DMS114 treated with DMSO at 0.1 percent for 48 hours (cell line): ENCODE measurements around the gene PRSS56.
"Not testable (repeated sequence)": the region's sequence is repeated elsewhere in the genome, so short reads cannot be mapped to it uniquely, and the experiment has no call there.

Experiments
- DNase-seq: peaks from one replicate; lab custom pipeline; 2025; ENCODE audit not compliant: unreplicated experiment; lab: John Stamatoyannopoulos, UW

The PRSS56 gene

DNA sequence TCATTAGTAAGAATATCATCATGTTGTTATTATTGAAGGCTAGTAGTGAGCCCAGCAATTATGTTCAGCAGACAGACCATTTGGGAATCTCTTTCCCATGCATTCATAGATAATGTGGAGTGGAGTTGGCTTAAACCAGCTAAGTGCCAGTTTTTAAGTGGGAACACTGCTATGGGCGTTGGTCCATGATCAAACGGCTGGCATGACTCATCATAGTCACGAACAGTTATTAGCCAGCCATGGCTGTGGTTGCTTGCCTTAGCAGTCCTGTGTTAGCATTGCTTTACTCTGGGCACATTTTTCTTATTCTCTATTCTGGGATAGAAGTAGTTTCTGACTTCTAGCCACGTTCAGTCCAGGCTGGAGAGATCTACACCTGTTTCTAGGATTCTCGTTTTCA is 48.0 kb downstream of the PRSS56 start:
- no peak for DNase-seq

GRCh38 chr2:232569541-232569940 is 49.4 kb downstream of the PRSS56 start:
- DNase-seq = no peak

DNA sequence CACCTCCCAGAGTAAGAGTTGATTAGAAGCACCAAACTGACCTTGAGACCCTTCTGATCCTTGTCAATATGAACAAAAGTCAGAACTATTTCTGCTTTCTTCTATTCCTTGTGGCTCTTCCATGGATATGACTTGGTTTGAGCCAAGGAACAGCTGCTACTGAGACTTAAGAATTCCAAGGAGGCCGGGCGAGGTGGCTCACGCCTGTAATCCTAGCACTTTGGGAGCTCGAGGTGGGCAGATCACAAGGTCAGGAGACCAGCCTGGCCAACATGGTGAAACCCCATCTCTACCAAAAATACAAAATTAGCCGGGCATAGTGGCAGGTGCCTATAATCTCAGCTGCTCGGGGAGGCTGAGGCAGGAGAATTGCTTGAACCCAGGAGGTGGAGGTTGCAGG is 50.3 kb downstream of the PRSS56 start:
- DNase-seq = not testable (repeated sequence)

DNA sequence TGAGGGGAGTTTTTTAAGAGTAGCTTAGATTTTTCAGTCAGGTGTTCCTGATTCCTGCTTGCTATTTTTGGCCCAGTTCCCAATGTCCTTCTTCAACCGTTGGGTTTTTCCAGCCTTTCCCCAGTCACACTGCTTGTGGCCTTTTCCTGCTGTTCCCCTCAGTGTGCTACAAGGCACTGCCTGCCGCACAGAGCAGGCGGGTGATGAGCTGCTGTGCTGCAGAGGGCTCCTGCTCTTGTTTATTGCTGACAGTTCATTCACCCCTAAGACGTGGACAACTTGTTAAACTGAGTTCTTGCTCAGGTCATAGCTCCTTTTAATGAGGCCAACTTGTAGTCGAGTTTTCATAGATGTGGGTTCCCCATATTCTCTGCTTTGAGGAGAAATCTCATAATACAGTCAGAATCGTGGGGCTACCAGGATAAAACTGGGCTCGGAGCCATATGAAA is 50.9 kb downstream of the PRSS56 start:
- DNase-seq = no peak

- DNase-seq = no peak
These were observed 52.9 kb downstream of the PRSS56 start for GRCh38 chr2:232573042-232573441.

GRCh38 chr2:232573771-232574435 is 53.7 kb downstream of the PRSS56 start:
- DNase-seq = no peak

DNA sequence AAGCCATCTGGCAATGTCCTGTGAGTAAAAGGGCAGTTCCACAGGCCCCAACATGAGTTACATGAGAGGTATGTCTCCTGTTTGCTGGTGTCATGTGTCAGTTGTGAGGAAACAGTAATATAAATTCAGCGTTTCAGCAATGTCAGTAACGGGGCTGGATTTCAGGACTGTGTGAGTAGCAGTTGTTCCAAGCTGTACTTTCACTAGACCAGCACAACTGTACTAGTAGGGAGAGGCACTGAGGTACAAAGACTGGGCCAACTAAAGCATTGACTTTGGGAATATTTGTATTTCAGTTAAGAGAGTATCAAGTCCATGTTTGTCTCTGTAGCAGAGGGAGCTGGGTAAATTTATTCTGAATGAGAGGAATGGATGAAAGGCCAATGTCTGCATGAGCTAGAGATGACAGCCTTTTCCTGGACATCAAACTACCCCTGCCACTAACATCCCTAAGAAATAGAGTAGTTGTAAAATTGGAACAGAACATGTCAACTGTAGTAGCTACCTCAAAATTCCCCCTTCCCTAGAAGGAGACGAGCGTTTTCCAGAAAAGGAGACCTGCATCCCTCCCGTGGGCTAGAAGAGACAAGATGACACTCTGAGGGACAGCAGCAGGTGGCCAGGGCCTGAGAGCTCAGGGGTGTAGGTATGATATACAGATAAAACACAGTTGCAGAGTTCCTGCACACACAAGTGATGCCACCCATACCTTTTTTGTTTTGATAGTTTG is 54.7 kb downstream of the PRSS56 start:
- DNase-seq = no peak
